Measurements from ENCODE around the gene SNX27.

Gene SNX27

DNA sequence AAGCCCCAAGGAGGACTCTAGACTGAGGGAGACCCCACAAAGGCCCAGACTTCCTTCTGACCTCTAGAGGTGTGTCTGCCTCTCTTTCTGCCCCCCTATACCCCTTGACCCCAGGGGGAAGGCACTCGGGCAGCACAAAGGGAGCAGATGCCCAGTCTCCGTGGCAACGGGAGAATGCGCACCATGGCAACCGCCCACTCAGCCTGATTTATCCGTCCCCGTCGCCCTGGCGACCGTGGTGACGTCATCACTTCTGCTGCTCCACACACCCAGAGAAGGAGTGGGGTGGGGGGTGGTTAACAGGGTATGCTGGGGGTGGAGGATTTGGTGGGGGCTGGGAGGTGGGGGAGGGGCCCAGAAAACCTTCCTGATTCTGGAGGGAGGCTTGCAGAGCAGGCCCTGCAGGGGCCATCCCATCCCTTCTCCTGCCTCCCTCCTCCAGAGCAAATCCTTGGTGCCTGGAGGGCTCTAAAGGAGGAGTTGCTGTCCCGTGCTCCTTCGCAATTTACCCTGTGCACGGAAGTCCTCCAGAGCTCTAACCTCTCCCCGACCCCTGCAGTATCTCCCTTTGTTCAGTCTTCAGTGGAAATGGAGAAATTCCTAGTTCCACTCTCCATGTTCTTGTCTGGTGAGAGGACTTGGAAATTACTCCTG is 98.5 kb downstream of the SNX27 start (continued):
- TF ChIP-seq, protein P1, sequence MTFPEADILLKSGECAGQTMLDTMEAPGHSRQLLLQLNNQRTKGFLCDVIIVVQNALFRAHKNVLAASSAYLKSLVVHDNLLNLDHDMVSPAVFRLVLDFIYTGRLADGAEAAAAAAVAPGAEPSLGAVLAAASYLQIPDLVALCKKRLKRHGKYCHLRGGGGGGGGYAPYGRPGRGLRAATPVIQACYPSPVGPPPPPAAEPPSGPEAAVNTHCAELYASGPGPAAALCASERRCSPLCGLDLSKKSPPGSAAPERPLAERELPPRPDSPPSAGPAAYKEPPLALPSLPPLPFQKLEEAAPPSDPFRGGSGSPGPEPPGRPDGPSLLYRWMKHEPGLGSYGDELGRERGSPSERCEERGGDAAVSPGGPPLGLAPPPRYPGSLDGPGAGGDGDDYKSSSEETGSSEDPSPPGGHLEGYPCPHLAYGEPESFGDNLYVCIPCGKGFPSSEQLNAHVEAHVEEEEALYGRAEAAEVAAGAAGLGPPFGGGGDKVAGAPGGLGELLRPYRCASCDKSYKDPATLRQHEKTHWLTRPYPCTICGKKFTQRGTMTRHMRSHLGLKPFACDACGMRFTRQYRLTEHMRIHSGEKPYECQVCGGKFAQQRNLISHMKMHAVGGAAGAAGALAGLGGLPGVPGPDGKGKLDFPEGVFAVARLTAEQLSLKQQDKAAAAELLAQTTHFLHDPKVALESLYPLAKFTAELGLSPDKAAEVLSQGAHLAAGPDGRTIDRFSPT (tag by site-specific recombination; IDR thresholded peaks at IDR 0.05), result no peak
- TF ChIP-seq, protein P2, sequence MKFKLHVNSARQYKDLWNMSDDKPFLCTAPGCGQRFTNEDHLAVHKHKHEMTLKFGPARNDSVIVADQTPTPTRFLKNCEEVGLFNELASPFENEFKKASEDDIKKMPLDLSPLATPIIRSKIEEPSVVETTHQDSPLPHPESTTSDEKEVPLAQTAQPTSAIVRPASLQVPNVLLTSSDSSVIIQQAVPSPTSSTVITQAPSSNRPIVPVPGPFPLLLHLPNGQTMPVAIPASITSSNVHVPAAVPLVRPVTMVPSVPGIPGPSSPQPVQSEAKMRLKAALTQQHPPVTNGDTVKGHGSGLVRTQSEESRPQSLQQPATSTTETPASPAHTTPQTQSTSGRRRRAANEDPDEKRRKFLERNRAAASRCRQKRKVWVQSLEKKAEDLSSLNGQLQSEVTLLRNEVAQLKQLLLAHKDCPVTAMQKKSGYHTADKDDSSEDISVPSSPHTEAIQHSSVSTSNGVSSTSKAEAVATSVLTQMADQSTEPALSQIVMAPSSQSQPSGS (tag by site-specific recombination; IDR thresholded peaks at IDR 0.05; ENCODE audit: low read depth), result peak; percentile 93

DNA sequence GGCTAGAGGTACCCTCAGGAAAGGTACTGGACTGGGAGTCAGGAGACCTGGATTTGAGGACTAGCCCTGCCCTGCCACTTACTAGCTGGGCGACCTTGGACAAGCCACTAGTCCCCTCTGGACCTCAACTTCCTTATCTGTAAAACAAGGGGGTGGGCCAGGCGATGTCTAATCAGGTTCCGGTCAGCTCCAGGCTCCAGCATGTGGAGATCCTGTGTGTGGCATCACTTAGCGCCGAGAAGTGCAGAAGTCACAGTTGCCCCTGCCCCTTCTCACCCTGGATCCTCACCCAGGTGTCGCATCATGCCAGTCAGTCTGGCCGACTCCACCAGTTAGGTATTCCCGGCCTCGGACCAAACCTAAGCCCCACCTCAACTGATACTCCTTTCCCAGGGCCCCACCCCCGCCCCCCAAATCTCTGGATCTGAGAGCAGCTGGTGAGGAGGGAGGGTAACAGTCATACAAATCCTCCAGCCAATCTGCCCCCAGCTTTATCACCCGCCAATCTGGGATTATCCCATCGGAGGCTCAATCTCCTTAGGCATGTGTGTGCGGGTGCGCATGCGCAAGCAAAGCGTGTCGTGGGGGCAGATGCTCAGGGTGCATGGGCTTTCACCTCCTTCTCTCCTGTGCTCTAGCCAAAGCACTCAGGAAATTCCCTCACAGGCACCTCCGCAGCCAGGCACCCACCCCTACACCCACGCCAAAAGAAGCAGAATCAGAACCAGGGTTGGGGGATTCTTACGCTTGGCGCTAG is 99.4 kb downstream of the SNX27 start:
- ChIA-PET POLR2A (no interaction called here), CTCF (interaction anchor here (1.5 kb wide), 1 partner anchor 18 kb away, joined by 4 read pairs; no protein-coding TSS in a partner anchor)
- Histone ChIP-seq H3K27ac (ENCODE audit: extremely low read depth, low read depth, low read length) (no peak overlapping the region), H3K9me3 (ENCODE audit: control insufficient read depth, insufficient read depth, low read depth, low read length) (no peaks in the 10 kb centered on the region), H3K4me3 (ENCODE audit: low read depth, low read length) (no peak overlapping the region), H3K36me3 (ENCODE audit: control insufficient read depth in 2 of 2, insufficient read depth in 1 of 2, low read length in 2 of 2) (no peaks in the 10 kb centered on the region), H3K4me1 (ENCODE audit: control insufficient read depth, insufficient read depth, low read length) (no peaks in the 10 kb centered on the region)
- TF ChIP-seq, protein P3, sequence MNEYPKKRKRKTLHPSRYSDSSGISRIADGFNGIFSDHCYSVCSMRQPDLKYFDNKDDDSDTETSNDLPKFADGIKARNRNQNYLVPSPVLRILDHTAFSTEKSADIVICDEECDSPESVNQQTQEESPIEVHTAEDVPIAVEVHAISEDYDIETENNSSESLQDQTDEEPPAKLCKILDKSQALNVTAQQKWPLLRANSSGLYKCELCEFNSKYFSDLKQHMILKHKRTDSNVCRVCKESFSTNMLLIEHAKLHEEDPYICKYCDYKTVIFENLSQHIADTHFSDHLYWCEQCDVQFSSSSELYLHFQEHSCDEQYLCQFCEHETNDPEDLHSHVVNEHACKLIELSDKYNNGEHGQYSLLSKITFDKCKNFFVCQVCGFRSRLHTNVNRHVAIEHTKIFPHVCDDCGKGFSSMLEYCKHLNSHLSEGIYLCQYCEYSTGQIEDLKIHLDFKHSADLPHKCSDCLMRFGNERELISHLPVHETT (tag by site-specific recombination; IDR thresholded peaks at IDR 0.05), result no peak
- TF ChIP-seq ZNF324 (tag by site-specific recombination; IDR thresholded peaks at IDR 0.05) (no peak), TRIM28 (IDR thresholded peaks at IDR 0.05; ENCODE audit: borderline replicate concordance, low read length) (no peak), ZNF626 (tag by site-specific recombination; IDR thresholded peaks at IDR 0.05) (no peak), ZNF433 (tag by site-specific recombination; IDR thresholded peaks at IDR 0.05; ENCODE audit: low read depth) (no peak), ZNF629 (tag by site-specific recombination; IDR thresholded peaks at IDR 0.05) (no peak), ZBTB17 (tag by site-specific recombination; IDR thresholded peaks at IDR 0.05) (no peak), ZNF37A (tag by site-specific recombination; IDR thresholded peaks at IDR 0.05) (no peak), ZNF175 (tag by site-specific recombination; IDR thresholded peaks at IDR 0.05) (no peak), ZNF785 (tag by site-specific recombination; IDR thresholded peaks at IDR 0.05) (no peak), ZNF10 (tag by site-specific recombination; IDR thresholded peaks at IDR 0.05) (no peak), ZNF747 (tag by site-specific recombination; IDR thresholded peaks at IDR 0.05) (no peak)
- TF ChIP-seq, protein P4, sequence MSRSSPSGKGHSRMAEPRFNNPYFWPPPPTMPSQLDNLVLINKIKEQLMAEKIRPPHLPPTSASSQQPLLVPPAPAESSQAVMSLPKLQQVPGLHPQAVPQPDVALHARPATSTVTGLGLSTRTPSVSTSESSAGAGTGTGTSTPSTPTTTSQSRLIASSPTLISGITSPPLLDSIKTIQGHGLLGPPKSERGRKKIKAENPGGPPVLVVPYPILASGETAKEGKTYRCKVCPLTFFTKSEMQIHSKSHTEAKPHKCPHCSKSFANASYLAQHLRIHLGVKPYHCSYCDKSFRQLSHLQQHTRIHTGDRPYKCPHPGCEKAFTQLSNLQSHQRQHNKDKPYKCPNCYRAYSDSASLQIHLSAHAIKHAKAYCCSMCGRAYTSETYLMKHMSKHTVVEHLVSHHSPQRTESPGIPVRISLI (tag by site-specific recombination; IDR thresholded peaks at IDR 0.05), result no peak
- TF ChIP-seq, protein P5, sequence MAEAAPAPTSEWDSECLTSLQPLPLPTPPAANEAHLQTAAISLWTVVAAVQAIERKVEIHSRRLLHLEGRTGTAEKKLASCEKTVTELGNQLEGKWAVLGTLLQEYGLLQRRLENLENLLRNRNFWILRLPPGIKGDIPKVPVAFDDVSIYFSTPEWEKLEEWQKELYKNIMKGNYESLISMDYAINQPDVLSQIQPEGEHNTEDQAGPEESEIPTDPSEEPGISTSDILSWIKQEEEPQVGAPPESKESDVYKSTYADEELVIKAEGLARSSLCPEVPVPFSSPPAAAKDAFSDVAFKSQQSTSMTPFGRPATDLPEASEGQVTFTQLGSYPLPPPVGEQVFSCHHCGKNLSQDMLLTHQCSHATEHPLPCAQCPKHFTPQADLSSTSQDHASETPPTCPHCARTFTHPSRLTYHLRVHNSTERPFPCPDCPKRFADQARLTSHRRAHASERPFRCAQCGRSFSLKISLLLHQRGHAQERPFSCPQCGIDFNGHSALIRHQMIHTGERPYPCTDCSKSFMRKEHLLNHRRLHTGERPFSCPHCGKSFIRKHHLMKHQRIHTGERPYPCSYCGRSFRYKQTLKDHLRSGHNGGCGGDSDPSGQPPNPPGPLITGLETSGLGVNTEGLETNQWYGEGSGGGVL (tag by site-specific recombination; IDR thresholded peaks at IDR 0.05), result no peak
- TF ChIP-seq, protein P6, sequence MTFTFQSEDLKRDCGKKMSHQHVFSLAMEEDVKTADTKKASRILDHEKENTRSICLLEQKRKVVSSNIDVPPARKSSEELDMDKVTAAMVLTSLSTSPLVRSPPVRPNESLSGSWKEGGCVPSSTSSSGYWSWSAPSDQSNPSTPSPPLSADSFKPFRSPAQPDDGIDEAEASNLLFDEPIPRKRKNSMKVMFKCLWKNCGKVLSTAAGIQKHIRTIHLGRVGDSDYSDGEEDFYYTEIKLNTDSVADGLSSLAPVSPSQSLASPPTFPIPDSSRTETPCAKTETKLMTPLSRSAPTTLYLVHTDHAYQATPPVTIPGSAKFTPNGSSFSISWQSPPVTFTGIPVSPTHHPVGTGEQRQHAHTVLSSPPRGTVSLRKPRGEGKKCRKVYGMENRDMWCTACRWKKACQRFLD (tag by site-specific recombination; IDR thresholded peaks at IDR 0.05), result no peak
